HG03175 (cell line): ENCODE measurements around the gene RFPL2.

Source experiments
- ATAC-seq: cut with Tn5 transposase; IDR thresholded peaks from one replicate; pipeline ENCODE4 v1.9.1; 2021; ENCODE audit warnings: mild to moderate bottlenecking, moderate library complexity; ENCODE audit not compliant: unreplicated experiment

The RFPL2 gene

DNA sequence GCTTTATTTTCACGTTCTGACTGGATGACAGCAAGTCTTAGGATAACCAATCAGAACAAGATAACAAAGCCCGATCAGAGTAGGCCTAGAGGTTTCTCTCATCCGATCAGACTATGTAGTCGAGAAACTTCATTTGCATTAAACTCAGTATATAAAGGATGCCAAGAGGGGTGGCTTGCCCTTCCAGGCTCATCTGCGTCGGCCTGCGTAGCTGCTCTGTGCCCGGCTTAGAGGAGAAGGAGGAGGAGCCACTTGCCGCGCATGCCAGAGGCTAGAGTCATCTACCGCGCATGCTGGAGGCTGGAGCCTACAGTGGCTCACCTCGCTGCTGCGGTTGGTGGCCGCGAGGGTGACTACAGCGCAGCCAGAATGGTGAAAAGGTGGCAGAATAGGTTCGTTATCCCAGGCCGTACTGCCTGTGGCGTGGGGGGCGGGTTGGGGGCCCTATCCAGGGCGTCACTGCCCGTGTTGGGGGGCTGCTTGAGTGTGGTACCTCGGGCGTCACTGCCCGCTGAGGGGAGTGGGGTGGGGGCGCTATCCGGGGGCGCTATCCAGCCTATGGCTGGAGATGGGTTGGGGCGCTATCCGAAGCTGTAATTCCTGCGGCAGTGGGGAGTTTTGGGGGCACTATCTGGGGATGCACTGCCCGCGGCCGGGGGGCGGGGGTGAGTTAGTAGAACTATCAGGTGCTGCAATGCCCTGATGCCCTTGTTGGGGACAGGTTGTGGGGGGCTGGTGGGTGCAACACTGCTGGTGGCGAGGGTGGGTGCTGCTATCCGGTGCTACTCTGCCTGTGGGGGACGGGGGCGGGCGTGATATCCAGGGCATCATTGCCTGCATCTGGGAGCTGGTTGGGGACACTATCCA lies at the start of gene RFPL2:
RFPL2 (minus strand) TSS at position 218 of the 867 bp plus-strand sequence. CDS start 2,622 bp downstream, outside the sequence.
- no peak for ATAC-seq

DNA sequence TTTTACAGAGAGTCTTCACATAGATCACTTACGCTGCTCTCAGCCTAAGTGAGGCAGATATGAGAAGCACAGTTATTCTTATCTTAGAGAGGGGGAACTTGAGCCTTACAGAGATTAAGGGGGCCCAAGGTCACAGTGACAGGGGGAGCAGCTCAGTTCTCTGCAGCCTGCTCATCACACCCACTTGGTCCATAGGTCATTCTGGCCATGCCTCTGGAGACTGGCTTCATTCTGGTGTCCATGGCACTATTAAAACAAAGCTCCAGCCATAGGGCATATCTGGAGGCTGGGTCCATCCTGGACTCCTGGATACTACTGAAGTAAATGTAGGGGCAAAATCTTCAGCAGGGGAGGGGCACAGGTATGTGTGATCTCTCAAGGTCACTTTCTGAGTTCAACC lies 44.4 kb upstream of the RFPL2 start:
- ATAC-seq, result no peak

DNA sequence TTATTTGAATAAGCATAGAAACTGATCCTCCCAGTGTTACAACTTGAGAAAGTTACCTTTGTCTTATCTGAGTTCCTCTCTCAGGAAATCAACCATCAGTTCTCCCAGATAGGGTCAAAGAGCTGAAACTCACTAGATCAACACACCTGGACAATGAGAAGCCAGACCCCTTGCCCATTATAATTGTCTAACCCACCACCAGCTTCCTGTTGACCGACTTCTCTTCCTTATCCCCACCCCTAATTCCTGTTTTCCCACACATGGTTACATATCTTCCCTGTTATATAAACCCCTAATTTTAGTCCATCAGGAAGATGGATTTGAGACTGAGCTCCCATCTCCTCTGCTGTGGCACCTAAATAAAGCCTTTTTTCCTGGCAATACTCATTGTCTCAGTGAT lies 43.4 kb upstream of the RFPL2 start:
- no peak for ATAC-seq

DNA sequence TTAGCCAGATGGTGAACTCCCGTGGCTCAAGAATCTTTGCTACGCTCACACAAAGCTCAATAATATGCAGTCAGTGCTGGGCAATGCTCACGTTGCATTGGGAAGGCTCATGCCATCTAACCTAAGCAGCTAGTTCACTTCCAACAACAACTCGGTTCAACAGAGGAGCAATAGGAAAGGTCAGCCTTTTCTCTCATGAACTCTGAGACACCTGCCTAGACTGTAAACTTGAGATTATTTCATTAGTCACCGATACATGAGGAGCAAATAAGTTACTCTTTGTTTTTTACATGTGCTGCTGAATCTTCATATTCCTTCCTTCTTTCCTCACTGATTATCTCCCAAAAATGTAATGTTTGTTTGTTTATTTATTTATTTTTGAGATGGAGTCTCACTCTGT lies 41.3 kb upstream of the RFPL2 start:
- no peak for ATAC-seq

DNA sequence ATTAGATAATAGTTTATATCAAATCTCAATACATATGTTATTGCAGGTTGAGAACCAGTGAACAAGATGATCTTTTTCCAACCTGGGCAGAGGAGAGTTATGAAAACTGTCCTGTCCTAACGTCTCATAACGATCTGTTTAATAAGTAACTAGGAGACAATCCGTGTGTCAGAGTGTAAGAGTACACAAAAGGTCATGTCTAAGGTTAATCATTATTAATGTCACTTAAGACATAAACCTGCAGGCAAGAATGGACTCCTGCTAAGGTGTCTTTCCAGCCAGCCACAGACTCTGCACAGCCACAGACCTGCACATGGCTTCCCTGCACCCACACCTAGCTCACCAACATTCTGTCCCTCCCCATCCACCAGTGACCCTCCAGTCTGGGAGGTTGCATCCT lies 40.2 kb upstream of the RFPL2 start:
- no peak for ATAC-seq

DNA sequence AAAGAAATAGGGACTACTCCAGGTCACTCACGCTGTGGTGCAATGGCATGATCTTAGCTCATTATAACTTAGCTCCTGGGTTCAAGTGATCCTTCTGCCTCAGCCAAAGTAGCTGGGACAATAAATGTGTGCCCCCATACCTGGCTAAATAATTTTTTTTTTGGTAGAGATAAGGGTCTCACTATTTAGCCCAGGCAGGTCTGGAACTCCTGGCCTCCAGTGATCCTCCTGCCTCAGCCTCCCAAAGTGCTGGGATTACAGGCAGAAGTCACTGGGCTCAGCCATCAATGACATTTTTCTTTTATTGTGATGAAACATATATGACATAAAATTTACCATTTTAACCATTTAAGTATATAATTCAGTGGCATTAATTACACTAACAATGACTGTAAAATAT lies 39.7 kb upstream of the RFPL2 start:
- no peak for ATAC-seq

DNA sequence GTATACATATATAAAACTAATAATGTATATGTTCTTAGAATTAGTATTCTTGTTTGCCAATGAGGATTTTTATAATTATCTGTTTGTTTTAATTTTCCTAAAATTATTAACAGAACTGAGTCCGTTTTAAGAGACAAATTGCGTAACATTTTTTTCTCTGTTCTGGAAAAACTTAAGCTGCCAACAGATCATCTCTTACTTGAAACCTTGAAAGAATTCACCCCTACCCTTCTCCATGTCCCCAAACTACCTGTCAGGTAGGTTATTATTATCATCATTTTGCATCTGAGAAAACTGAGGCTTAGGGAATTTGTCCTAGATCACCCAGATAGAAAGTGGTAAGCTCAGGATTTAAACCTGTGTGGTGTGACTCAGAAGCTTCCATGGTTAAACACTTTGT lies 35.6 kb upstream of the RFPL2 start:
- ATAC-seq, result no peak

DNA sequence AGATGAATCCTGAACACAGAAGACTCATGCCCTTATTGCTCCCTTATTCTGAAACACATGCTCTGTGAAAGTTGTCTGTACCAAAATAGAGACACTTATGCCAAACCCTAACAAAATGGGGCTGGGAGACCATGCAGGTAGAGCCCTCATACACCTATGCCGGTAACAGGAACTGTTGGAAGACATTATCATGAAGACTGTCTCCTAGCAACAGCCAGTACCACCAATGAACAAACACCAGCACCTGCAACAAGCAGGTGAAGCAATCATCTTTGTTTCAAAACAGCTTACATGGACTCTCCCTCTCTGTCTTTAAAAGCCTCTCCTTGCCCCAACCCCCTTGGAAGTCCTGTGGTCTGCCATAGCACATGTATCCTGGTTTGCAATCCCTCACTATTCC lies 33.0 kb upstream of the RFPL2 start:
- ATAC-seq, result no peak

DNA sequence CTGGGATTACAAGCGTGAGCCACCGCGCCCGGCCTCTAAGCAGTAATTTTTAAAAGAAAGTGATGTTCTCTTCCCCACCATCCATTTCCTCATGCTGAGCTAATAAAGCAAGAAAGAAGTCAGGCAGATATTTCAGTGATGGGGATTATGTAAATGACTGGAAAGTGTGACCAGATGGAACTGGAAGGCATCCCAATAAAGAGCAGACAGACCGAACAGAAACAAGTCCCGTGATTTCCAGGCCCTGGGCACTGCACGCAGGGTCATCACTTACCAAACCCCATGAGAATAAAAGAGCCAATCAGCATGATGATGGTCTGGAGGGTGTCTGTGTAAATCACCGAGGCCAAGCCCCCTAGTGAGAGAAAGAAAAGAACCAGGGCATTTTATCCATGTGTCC lies 32.1 kb upstream of the RFPL2 start:
- ATAC-seq, result no peak

DNA sequence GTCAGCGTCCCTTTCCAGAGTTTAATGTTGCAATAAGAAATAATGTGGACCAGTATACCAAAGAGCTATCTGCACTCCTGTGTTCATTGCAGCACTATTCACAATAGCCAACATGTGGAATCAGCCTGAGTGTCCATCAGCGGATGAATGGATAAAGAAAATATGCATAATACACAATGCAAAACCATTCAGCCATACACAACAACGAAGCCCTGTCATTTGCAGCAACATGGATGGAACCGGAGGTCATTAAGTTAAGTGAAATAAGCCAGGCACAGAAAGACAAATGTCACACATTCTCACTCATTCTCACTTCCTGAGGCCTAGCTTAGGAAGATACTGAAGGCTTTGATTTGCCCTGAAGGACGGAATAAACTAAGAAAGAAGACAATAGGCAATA lies 28.2 kb upstream of the RFPL2 start:
- no peak for ATAC-seq

DNA sequence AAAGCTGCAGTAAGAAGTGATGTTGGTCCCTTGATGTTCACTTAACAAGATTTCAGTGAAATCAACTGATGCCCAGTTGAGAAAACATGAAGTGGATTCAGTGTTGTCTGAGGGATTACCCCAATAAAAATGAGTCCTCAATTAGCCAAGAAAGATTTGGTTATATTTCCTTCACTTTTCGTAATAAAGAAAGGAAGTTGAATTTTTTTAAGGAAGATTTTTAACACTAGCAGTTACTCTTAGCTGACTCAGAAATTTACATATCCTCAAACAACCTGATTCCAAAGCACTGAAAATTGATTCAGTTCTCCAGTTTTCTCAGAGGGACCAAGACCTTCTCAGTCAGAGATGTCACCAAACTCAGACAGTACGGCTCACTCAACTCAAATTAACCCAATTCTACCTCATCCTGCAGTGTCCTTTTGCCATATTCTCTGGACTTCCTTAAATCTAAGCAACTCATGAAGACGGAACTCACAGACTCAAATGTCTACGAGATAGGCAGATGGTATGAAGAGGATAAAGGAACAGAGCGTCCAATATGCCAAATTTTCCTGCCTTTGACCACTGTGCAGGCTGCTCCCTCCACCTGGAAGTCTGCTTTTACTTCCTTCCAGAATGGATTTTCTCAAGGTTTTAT lies 27.4 kb upstream of the RFPL2 start:
- no peak for ATAC-seq

DNA sequence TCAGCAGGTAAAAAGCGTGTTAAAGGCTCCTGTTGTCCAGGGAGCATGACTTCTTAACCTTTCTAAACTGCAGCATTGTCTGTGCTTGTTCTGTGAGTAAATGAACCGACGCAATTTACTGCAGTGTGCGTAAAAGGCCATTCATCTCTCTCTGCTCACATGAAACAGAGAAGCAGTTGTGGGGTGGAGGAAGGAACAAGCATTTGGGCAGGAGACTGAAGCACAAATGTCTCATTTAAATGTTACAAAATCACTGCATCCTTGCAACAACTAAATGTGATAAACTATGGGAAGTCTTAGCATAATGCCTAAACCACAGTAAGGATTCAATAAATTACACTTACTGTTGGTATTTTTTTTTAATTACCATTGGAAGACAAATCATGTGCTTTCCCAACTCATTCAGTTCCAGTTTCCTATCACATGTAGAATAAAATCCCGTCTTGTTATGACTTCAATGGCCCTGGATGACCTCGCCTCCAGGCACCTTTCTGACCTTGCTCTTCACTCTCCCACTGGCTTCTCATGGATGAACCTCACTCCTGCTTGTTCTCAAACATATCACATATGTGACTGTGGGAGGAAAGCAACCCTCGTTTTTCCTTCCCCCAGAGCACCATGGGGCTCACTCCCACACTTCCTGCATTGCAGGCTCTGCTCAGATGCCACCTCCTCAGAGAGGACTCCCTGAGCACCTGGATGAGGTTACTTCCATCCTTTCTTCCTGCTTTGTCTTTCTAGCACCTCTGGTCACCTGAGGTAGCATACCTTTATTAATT lies 21.6 kb upstream of the RFPL2 start:
- no peak for ATAC-seq

DNA sequence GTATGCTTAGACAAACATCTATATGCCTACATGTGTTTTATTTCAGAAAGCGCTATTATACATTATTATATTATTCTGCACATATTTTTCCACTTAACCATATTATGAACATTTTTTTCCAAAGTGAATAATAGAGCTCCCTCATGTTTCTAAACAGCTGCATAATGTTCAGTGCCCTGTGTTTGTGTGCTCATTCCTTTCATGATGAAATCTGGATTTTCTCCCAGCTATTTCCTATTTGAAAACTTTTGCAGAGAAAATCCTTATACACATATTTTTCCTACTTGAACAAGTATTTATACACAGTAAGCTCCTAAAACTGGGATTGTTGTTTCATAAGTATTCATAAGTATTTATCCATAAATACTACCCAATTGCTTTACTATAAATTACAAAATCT lies 18.1 kb upstream of the RFPL2 start:
- no peak for ATAC-seq

DNA sequence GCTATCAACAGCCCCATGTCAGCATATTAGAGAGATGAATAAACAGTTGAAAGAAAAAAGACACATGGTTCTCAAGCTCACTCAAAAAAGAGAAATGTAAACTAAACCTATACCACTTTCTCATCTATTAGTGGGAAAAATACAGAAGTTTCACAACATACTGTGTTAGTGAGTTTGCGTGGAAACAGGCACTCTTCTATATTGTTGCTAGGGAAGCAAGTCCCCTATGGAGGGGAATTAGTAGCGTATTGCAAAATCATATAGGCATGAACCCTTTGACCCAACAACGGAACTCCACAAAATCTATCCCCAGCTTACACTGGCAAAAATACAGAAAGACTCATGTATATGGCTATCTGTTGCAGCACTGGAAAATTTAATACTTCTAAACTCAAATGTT lies 14.2 kb upstream of the RFPL2 start:
- no peak for ATAC-seq

DNA sequence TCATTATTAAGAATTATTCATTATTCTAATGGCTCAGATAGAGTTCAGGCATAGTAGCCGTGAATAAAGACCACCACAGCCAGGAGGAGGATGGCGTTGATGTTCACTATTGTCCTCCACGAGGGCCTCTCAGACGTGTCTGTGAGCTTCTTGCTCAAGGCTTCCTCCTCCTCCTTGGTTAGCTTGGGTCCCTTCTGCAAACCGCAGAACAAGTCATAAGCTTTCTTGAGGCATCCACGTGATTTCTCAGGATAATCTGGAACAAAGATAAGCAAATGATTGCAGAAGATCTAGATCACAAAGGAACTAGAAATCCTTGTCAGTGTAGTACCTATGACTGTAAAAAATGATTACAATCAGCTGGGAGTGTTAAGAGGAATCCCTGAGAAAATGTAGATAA lies 13.6 kb upstream of the RFPL2 start:
- no peak for ATAC-seq

DNA sequence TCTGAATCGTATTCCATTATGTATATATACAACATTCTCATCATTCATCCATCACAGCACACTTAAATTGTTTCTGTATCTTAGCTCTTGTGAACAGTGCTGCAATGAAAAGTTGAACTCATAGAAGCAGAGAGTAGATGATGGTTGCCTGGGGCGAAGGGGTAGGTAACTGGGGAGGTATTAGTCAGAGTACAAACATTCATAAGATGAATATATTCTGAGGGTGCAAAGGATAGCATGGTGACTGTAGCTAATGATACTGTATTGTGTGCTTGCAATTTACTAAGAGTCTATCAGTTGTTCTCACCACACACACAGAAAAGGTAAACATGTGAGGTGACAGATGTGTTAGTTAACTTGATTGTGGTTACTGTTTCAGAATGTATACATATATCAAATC lies 12.6 kb upstream of the RFPL2 start:
- ATAC-seq, result no peak

DNA sequence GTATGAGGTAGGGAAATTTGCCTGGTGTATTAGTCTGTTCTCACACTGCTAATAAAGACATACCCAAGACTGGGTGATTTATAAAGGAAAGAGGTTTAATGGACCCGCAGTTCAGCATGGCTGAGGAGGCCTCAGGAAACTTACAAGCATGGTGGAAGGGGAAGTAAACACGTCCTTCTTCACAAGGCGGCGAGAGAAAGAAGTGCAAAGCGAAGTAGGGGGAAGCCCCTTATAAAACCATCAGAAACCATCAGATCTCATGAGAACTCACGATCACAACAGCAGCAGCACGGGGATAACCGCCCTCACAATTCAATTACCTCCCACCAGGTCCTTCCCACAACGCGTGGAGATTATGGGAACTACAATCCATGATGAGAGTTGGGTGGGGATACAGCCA lies 12.0 kb upstream of the RFPL2 start:
- ATAC-seq, result no peak

DNA sequence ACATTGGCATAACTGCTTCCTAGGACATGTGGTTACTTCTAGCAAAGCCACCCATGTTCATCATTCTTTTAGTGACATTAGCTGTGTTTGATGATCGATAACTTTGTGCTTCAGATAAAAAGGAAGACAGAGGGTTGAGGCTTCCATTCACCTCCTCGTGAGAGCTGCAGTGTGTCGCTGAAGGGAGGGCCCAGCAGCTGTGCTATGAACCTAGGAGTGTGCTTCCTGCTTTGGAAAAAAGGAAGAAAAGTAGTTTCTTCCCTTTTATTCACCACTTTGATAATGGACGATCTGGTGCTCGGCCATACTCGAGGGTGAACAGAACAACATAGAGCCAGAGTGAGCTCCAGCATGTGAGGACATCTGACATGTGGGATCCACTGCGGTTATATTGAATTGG lies 6.1 kb upstream of the RFPL2 start:
- ATAC-seq, result no peak

DNA sequence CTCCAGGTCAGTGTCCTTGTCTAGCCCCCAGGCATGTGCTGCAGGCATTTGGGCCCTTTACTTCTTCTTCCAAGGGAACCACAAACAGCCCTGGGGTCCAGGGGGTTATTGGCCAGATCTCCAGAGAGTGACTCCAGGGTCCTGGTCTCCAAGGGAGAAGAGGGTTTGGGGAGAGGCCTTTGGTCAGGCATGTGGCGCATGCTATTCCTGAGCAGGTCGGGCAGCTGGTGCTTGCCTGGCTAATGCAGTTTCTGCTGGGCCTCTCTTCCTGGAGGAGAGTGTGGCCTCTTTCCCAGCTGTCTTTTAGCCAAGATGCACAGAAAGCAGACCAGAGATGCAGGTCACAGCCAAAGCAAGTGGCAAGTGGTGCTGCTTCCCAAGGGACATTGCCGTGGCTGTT lies 3.8 kb upstream of the RFPL2 start:
- no peak for ATAC-seq

DNA sequence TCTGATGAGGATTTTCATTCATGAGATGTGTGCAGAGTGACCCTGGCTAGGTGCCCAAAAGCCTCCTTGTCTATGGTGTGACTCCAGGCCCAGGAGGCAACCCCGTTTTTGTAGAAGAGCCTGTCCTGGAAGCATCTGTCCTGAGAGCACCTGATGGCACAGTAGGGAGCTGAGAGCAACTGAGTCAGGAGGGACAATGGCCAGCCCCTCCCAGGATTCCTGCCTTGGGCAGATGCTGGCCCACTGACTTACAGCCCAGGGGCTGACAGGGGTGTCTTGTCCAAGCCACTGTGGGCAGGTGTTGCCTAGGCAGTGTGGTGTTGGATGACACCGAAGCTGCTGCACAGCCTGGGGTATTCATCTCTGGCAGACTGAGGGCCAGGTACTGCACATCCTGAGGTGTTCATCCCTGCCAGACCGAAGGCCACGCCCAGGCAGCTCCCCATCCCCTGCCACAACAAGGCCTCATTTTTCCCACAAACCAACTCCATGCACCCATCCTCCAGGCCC lies 3.2 kb upstream of the RFPL2 start:
- ATAC-seq, result no peak
